ENCODE measurements around the gene LSM3.
"Not testable (repeated sequence)": the region's sequence is repeated elsewhere in the genome, so short reads cannot be mapped to it uniquely, and the experiment has no call there.

The LSM3 gene

DNA sequence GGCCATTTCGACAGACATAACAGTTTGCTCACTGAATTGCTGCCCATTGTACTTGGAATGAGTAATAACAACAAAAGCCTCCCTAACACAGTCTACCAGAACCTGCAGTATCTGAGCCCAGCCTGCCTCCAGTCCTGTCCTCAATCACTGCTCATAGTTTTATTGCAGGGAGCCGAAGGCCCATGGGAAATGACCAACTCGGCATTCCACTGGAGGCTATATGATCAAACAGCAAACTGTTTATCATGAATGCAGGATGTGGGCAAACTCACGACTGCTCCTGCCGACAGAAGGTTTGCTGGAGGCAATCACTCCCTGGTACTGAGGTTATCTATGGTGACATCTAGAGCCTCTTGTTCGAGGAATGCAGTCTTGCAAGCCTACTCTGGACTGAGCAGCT is 46.3 kb downstream of the LSM3 start:
- ATAC-seq (replicated peaks; ENCODE audit: extremely low read depth, poor library complexity, severe bottlenecking), result no peak
- no peak overlapping the region for H3K27ac Mint-ChIP-seq (ENCODE audit: low read depth)
- peaks cover 5% of the 10 kb centered on the region for H3K9me3 Mint-ChIP-seq
- no peaks in the 10 kb centered on the region for H3K4me1 Mint-ChIP-seq
- H3K27me3 Mint-ChIP-seq, result peaks cover 58% of the 10 kb centered on the region
- no peak for DNase-seq (ENCODE audit: low spot score in 2 of 2)
- no peak overlapping the region for H3K4me3 Mint-ChIP-seq
- H3K36me3 Mint-ChIP-seq (ENCODE audit: insufficient read depth), result no peaks in the 10 kb centered on the region

DNA sequence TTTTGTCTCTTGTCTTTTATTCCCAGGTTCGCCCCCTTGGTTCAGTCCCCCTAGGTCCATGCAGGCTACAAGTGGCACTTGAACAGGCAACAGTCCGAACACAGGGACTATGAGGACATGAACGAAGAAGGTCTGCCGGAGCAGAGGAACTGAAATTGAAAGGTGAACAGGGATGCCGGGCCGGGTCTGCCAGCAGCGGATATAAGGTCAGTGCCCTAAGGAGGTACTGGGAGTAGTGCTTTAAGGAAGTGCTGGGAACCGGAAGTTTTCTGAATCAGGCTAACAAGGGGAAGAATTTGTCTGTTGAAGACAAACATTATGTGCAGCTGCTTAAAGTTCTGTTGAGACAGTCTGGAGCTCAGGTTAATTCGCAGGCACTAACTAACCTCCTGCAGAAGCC is 46.8 kb downstream of the LSM3 start:
- peaks cover 63% of the 10 kb centered on the region for H3K27me3 Mint-ChIP-seq
- H3K9me3 Mint-ChIP-seq, result peaks cover 5% of the 10 kb centered on the region
- H3K36me3 Mint-ChIP-seq (ENCODE audit: insufficient read depth), result no peaks in the 10 kb centered on the region
- H3K4me1 Mint-ChIP-seq, result no peaks in the 10 kb centered on the region
- H3K27ac Mint-ChIP-seq (ENCODE audit: low read depth), result no peak overlapping the region
- no peak for DNase-seq (ENCODE audit: low spot score in 2 of 2)
- no peak for ATAC-seq (replicated peaks; ENCODE audit: extremely low read depth, poor library complexity, severe bottlenecking)
- no peak overlapping the region for H3K4me3 Mint-ChIP-seq

DNA sequence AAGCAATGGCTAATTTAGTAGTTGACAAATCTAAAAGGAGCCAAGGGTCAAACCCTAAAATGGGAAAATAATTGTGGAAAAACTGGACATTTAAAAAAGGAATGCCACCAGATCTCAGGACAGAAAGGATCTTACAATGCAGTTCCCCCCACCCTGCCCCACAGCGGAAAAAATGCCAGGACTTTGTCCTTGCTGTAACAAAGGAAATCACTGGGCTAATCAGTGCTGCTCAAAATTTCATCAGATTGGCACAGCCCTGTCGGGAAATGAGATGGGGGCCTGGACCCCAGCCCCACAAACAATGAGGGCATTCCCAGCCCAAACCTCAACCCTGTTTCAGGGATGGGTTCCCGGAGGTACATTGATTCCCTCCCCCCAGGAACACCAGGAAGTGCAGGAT is 47.7 kb downstream of the LSM3 start:
- DNase-seq (ENCODE audit: low spot score in 2 of 2), result not testable (repeated sequence)

DNA sequence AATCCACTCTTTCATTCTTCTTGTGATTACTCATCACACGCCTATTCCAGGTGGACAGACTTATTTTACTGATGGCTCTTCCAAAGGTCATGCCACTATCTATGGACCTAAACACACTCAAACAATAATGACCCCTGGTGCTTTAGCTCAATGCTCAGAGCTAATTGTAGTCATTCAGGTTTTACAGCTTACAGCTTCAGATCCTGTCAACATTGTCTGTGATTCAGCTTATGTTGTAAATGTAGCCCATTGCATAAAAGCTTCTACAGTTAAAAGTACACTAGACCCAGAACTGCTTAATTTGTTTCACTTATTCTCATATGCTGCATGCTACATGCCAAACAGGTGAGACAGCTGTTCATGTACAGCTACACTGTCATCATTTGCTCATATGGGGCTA is 49.2 kb downstream of the LSM3 start:
- DNase-seq (ENCODE audit: low spot score in 2 of 2), result no peak
- peaks cover 74% of the 10 kb centered on the region for H3K27me3 Mint-ChIP-seq

More for the DNA sequence above, 47.7 kb downstream of the LSM3 start:
- H3K36me3 Mint-ChIP-seq (ENCODE audit: insufficient read depth); H3K4me3 Mint-ChIP-seq; H3K9me3 Mint-ChIP-seq; H3K27ac Mint-ChIP-seq (ENCODE audit: low read depth); ATAC-seq (replicated peaks; ENCODE audit: extremely low read depth, poor library complexity, severe bottlenecking); H3K4me1 Mint-ChIP-seq: not testable (repeated sequence)
- peaks cover 73% of the 10 kb centered on the region for H3K27me3 Mint-ChIP-seq

DNA sequence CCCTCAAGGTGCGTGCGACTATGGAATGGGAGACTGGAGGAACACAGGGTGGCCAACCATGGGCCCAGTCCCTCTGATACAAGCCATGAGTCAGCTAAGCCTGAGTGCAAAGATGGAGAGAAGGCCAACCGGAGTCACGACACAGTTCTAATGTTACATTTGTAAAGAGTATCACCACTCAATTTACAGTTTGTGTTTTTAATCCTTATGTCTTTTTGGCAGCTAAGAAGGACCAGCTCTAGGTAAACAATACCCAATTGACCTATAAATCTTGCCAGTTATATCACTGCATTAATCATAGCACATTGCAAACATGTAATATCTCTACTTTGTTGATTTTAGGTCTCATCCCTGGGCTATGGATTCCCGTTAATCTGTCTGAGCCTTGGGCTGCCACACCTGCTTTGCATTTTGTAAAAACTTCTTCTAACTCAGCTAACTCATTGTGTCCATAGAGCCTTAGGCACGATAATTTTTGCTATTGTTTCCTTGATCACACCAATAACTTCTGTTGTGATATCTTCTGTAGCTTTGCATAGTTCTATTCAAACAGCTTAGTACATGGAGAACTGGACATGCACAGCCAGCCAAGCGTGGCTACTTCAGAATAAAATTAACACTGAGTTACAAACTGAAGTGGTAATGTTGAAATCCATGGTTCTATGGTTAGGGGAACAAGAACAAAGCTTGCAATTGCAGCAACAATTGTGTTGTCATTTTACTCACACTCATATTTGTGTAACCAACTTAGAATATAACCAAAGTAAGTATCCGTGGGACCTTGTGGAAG is 50.3 kb downstream of the LSM3 start:
- no peaks in the 10 kb centered on the region for H3K36me3 Mint-ChIP-seq (ENCODE audit: insufficient read depth)
- no peak overlapping the region for H3K27ac Mint-ChIP-seq (ENCODE audit: low read depth)
- H3K27me3 Mint-ChIP-seq, result peaks cover 78% of the 10 kb centered on the region
- H3K4me1 Mint-ChIP-seq, result no peaks in the 10 kb centered on the region
- H3K9me3 Mint-ChIP-seq, result peaks cover 6% of the 10 kb centered on the region
- no peak overlapping the region for H3K4me3 Mint-ChIP-seq
- ATAC-seq (replicated peaks; ENCODE audit: extremely low read depth, poor library complexity, severe bottlenecking), result no peak
- DNase-seq (ENCODE audit: low spot score in 2 of 2), result no peak

More for the DNA sequence above, 49.2 kb downstream of the LSM3 start:
- H3K36me3 Mint-ChIP-seq (ENCODE audit: insufficient read depth), result no peaks in the 10 kb centered on the region
- no peak for ATAC-seq (replicated peaks; ENCODE audit: extremely low read depth, poor library complexity, severe bottlenecking)
- no peaks in the 10 kb centered on the region for H3K4me1 Mint-ChIP-seq
- no peak overlapping the region for H3K4me3 Mint-ChIP-seq
- H3K27ac Mint-ChIP-seq (ENCODE audit: low read depth), result no peak overlapping the region
- no peaks in the 10 kb centered on the region for H3K9me3 Mint-ChIP-seq

DNA sequence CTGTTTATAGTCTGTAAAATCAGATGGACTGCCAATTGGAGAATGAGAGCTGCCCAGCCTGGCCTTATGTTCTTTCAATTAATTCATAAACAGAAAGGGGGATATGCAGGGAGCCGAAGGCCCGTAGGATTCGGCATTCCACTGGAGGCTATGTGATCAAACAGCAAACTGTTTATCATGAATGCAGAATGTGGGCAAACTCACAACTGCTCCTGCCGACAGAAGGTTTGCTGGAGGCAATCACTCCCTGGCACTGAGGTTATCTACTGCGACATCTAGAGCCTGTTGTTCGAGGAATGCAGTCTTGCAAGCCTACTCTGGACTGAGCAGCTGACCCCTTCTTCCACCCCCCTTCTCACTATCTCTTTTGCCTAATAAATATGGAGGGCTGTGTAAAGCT is 51.1 kb downstream of the LSM3 start:
- not testable (repeated sequence) for H3K9me3 Mint-ChIP-seq; ATAC-seq (replicated peaks; ENCODE audit: extremely low read depth, poor library complexity, severe bottlenecking); H3K36me3 Mint-ChIP-seq (ENCODE audit: insufficient read depth); H3K4me3 Mint-ChIP-seq; H3K4me1 Mint-ChIP-seq; H3K27ac Mint-ChIP-seq (ENCODE audit: low read depth); DNase-seq (ENCODE audit: low spot score in 2 of 2)
- H3K27me3 Mint-ChIP-seq, result peaks cover 73% of the 10 kb centered on the region

DNA sequence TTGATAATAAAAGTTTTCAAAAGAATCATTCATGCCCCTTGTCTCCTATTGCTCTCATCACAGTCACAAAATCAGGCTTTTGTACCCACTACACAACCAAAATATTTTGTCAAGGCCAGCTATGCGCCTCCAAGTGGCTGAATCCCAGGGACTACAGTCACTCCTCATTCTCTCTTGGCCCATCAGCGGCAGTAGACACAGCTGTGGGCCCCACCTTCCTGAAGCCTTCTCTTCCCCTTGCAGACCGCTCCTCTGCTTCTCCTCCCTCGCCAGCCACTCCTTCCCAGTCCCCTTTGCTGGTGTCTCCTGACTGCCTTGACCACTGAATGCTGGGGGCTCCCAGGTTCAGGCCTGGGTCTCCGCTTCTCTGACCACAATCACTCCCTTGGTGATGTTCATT is 52.1 kb downstream of the LSM3 start:
- no peak overlapping the region for H3K27ac Mint-ChIP-seq (ENCODE audit: low read depth)
- H3K27me3 Mint-ChIP-seq, result peaks cover 70% of the 10 kb centered on the region
- H3K4me1 Mint-ChIP-seq, result no peaks in the 10 kb centered on the region
- H3K9me3 Mint-ChIP-seq, result peaks cover 6% of the 10 kb centered on the region
- DNase-seq (ENCODE audit: low spot score in 2 of 2) (no peak), ATAC-seq (replicated peaks; ENCODE audit: extremely low read depth, poor library complexity, severe bottlenecking) (no peak)
- no peaks in the 10 kb centered on the region for H3K36me3 Mint-ChIP-seq (ENCODE audit: insufficient read depth)
- no peak overlapping the region for H3K4me3 Mint-ChIP-seq

DNA sequence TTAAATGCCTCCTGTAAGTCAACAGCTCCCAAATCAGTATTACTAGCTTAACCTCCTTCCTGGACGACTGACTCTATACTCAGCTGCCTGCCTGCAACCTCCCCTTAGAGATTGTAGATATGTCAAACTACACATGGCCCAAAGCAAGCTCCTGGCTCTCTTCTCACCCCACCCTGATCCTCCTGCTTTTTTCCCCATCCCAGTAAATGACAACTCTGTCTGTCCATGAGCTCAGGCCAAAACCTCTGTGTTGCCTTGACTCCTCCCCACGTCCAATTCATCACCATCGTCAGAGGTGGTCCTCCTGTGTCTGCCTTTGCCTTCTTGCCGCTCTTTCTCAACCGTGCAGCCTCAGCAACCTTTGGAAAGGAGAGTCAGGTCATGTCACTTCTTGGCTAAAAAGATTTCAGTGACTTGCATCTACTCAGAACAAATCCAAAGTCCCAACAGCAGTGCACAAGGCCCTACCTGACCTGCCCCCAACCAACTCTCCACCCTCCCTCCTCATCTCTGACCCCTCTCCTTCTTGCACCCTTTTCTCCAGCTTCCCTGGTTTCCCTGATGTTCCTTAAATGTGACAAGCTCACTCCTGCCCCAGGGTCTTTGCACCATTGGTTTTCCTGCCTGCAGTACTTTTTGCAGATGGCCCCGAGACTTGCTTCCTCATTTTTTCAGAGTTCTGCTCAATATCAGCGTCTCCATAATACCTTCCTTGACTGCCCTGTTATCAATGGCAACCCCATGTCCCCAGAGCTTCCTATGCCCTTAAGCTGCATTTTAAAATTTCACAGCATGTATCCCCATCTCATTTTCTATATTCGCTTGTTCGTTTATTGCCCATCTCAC is 52.8 kb downstream of the LSM3 start:
- peaks cover 70% of the 10 kb centered on the region for H3K27me3 Mint-ChIP-seq
- DNase-seq (ENCODE audit: low spot score in 2 of 2) (no peak), ATAC-seq (replicated peaks; ENCODE audit: extremely low read depth, poor library complexity, severe bottlenecking) (no peak)
- H3K27ac Mint-ChIP-seq (ENCODE audit: low read depth), result no peak overlapping the region
- no peaks in the 10 kb centered on the region for H3K36me3 Mint-ChIP-seq (ENCODE audit: insufficient read depth)
- H3K4me3 Mint-ChIP-seq, result no peak overlapping the region
- no peaks in the 10 kb centered on the region for H3K4me1 Mint-ChIP-seq
- H3K9me3 Mint-ChIP-seq, result peaks cover 6% of the 10 kb centered on the region

DNA sequence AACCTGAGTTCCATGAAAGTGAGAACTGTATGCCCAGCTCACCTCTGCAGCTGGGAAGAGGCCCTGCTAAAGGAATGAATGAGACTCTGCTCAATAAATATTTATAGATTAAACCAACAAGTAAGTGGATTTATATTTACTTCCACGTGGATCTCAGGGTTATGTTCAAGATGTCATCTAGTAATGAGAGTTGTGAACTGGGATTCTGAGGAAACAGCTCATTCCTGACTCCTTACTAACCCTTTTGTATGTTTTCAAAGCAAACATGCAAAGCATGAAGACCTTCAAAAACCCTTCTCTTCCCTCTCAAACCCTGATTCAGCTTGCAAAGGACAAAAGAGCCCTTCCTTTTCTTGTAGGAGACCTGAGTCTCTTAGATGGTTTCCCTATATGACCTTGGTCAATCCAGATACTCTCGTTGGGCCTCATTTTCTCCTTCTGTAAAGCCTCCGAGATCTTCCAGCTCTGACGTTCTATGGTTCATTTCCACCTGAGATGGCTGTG is 53.4 kb downstream of the LSM3 start:
- H3K27me3 Mint-ChIP-seq, result peaks cover 71% of the 10 kb centered on the region
- no peaks in the 10 kb centered on the region for H3K4me1 Mint-ChIP-seq

DNA sequence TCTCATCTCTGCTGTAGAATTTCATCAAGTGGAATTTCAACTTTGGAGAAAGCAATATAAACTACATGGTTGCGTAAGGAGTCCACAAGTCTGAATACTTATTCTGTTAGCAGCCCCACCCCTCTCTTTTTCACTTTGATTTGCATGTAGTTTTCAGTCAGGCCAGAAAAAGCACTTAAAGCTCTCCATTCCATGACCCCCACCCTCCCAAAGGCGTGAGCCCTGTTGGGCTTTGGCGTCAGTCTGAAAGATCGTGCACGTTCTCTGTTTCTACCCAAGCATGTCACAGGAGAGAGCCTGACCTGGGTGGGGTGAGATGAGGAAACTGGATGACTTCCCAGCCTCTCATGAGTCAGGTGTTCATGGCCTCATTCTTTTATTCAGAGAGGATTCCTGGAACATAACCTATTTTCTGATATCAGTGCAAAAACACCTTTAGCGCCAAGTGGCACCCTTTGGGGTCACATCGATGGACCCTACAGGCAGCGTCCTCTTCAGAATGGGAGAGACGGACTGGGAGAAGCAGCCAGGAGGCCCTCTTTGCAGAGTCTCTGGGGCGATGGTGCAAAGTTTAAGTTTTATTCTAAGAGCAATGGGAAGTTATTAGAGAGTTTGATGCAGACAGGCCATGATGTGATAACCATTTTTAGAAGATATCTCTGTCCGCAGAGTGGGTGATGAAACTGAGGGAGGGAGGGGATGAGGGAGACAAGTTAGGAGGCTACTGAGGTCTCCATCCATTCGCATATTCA is 55.8 kb downstream of the LSM3 start:
- Mint-ChIP-seq H3K4me1 (no peaks in the 10 kb centered on the region), H3K9me3 (peaks cover 6% of the 10 kb centered on the region), H3K27me3 (peaks cover 58% of the 10 kb centered on the region), H3K36me3 (ENCODE audit: insufficient read depth) (no peaks in the 10 kb centered on the region), H3K4me3 (no peak overlapping the region), H3K27ac (ENCODE audit: low read depth) (no peak overlapping the region)
- DNase-seq (ENCODE audit: low spot score in 2 of 2), result no peak
- ATAC-seq (replicated peaks; ENCODE audit: extremely low read depth, poor library complexity, severe bottlenecking), result no peak

More for the DNA sequence above, 53.4 kb downstream of the LSM3 start:
- H3K9me3 Mint-ChIP-seq, result peaks cover 6% of the 10 kb centered on the region
- ATAC-seq (replicated peaks; ENCODE audit: extremely low read depth, poor library complexity, severe bottlenecking) (no peak), DNase-seq (ENCODE audit: low spot score in 2 of 2) (no peak)
- no peak overlapping the region for H3K4me3 Mint-ChIP-seq
- H3K36me3 Mint-ChIP-seq (ENCODE audit: insufficient read depth), result no peaks in the 10 kb centered on the region
- H3K27ac Mint-ChIP-seq (ENCODE audit: low read depth), result no peak overlapping the region

DNA sequence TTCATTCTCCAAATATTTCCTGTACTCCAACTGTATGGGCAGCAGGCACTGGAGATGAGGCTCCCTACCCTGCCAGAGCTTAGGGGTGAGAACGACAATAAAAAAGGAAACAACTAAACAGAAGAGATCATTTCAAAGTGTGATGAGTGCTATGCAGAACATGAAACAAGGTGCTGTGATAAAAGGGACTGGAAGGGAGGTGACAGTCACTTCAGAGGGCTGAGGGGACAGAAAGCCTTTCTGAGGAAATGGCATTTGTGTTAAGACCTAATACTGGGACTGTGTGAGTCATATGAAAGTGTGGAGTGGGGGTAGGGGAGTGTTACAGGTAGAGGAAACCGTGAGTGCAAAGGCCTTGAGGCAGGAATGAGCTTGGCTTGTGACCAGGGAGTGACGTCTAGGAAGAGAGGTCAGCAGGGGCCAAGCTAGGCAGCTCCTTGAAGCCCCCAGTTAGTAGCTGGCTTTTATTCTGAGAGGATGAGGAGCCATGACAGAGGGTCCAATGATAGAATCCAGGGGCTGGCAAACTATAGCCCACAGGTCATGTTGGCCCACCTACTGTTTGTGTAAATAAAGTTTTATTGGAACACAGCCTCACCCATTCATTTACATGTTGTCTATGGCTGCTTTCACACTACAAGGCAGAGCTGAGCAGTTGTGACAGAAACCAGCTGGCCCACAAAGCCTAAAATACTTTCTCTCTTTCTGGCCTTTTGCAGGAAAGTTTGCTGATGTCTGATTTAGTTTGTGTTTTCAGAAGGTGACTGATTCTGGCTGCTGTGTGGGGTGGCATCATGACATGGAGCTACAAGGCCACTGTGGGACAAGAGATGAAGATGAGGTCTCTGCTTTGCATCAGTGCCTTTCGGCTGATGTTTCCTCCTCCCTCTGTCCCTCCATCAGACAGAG is 56.6 kb downstream of the LSM3 start:
- Mint-ChIP-seq H3K9me3 (peaks cover 6% of the 10 kb centered on the region), H3K4me3 (no peak overlapping the region)
- ATAC-seq (replicated peaks; ENCODE audit: extremely low read depth, poor library complexity, severe bottlenecking), result no peak

DNA sequence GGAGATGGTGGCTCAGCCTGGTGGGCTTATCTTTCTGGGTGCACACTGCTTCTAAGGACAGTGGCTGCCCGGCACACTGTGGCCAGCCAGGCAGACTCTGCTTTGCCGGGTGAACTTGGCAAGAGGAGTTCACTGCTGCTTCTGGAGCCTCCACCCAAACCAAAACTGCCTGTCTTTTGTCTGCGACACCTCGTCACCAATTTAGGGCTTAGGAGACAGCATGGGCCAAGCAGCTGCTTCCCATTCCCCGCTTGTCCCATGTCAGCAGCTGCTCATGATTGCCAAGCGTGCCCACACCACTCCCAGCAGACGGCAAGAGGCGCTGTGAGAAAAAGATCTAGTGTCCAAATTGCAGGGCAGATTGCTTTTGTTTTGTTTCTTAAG is 57.3 kb downstream of the LSM3 start:
- Mint-ChIP-seq H3K9me3 (peaks cover 6% of the 10 kb centered on the region), H3K4me3 (no peak overlapping the region), H3K4me1 (no peaks in the 10 kb centered on the region), H3K27ac (ENCODE audit: low read depth) (no peak overlapping the region), H3K27me3 (peaks cover 46% of the 10 kb centered on the region), H3K36me3 (ENCODE audit: insufficient read depth) (no peaks in the 10 kb centered on the region)
- no peak for ATAC-seq (replicated peaks; ENCODE audit: extremely low read depth, poor library complexity, severe bottlenecking)
- DNase-seq (ENCODE audit: low spot score in 2 of 2), result no peak

More for the DNA sequence above, 56.6 kb downstream of the LSM3 start:
- Mint-ChIP-seq H3K36me3 (ENCODE audit: insufficient read depth) (no peaks in the 10 kb centered on the region), H3K27me3 (peaks cover 52% of the 10 kb centered on the region), H3K27ac (ENCODE audit: low read depth) (no peak overlapping the region), H3K4me1 (no peaks in the 10 kb centered on the region)
- no peak for DNase-seq (ENCODE audit: low spot score in 2 of 2)
